Stimulated activated CD8-positive, alpha-beta memory T cell treated with anti-CD3 and anti-CD28 coated beads, Interleukin-12 subunit alpha, Interleukin-12 subunit beta, amount 100 ng/mL, for 1 hour (primary cell): ENCODE measurements around the gene WDR86.

Experiments
- DNase-seq: peaks from one replicate; pipeline ENCODE4 v3.0.0-alpha.2; 2020; ENCODE audit warnings: low read depth

The WDR86 gene

DNA sequence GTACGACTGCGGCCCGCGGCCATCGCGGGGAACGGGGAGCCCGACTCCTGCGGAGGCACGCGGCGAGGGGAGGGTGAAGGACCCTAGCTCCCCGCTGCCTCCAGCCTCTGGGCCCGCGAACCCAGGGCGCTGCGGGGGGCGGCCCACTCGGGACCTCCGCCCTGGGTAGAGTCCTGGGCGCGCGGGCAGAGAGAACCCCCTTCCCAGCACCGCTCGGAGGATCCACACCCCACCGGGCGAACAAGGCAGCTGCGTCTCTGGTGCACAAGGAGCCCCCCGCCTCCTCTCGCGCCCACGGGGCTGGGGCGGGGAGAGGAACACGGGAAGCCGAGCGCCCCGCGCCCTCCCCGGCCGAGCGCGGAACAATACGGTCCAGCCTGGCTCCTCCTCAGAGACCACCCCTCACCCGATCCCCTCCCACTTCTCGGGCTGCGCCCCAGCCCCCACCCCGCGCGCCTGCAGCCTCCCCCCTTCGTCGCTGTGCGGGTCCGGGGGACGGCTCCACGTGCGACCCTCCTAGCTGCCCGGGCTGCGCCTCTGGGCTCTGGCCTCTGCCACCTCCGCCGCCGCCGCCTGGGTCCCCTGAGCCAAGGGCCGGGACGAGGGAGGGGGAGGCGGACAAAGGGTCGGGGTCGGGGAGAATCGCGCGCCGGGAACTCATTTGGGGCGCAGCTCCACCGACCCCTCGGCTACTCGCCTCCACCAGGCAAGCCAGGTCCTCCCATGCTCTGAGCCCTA is at the start of gene WDR86:
WDR86 (minus strand) TSS at position 372 of the 738 bp plus-strand sequence. CDS start 449 bp downstream, outside the sequence.
- DNase-seq, result no peak

- no peak for DNase-seq
Observed at GRCh38 chr7:151457534-151457933, 47.7 kb upstream of the WDR86 start.

- no peak for DNase-seq
Observed at GRCh38 chr7:151456782-151457181, 46.9 kb upstream of the WDR86 start.

DNA sequence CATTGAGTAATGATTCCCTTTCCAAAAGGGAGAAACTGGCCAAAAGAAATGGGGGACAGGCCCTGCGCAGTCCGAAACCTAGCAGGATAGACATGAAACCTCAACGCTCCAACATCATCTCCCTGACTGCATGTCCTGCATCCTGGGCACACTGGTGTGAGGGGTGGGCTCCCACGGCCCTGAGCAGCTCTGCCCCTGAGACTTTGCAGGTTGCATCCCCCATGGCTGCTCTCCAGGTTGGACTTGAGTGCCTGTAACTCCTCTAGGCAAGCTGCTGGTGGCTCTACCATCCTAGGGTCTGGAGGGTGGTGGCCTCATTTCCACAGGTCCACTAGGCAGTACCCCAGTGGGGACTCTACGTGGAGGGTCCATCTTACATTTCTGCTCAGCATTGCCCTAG is 46.4 kb upstream of the WDR86 start:
- no peak for DNase-seq

- no peak for DNase-seq
Observed at GRCh38 chr7:151455690-151456089, 45.9 kb upstream of the WDR86 start.

- DNase-seq, result no peak
Observed at GRCh38 chr7:151454932-151455530, 45.2 kb upstream of the WDR86 start.

DNA sequence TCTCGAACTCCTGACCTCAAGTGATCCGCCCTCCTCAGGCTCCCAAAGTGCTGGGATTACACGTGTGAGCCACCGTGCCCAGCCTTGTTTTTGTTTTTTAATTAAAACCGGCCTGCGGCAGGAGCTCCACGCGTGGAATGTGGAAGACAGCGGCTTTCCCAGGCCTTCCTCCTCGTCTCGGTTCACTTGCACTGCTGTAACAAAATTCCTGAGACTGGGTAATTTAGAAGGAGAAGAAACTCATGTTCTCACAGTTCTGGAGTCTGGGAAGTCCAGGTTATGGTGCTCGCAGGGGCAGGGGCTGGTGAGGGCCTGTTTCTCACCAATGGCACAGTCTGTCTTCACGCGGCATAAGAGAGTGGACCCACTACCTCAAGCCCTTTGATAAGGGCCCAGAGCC is 44.5 kb upstream of the WDR86 start:
- no peak for DNase-seq

GRCh38 chr7:151453326-151453791 is 43.5 kb upstream of the WDR86 start:
- no peak for DNase-seq

DNA sequence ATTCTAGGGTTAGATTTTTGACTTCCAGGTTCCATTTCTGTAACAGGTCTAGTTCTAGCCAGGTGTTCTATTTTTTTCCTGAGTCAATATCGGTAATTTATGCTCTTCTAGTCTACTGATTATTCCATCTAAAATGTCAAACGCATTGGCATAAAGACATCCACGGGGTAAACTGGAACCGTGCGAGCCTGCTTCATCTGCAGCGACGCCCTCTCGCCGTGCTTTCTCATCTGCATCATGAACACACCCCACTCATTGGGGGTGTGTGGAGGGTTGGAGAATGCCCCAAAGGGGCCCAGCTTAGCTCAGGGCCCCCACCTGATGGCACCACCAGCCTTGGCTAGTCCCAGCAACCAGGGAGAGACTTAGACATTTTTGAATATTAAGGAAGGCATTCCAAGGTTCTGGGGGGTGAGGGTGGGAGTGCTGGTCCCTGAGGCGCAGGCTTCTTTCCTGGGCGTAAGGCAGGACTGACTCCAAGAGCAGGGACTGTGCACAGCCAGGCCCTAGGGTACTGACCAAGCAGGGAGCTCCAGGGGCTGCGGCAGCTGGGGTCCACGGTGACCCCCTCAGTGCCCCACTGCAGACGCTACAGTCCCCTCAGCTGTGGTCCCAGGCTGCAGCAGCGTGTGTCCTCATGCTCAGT is 43.0 kb upstream of the WDR86 start:
- DNase-seq, result no peak

- DNase-seq, result no peak
Observed at GRCh38 chr7:151451626-151452571, 42.1 kb upstream of the WDR86 start.

DNA sequence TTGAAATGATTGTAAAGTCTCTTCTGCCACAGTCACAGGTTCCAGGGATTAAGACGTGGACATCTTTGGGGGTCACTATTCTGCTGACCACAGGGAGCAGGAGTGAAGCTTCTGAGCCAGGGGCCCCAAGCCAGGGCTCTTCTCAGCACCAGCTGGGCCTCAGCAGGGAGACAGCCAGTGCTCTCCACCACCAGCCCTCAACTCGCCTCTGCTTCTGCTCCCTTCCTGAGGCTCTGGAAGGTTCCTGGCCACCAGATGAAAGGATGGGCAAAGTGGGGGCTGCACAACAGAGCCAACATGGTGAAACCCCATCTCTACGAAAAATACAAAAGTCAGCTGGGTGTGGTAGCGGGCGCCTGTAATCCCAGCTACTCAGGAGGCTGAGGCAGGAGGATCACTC is 41.3 kb upstream of the WDR86 start:
- no peak for DNase-seq

DNA sequence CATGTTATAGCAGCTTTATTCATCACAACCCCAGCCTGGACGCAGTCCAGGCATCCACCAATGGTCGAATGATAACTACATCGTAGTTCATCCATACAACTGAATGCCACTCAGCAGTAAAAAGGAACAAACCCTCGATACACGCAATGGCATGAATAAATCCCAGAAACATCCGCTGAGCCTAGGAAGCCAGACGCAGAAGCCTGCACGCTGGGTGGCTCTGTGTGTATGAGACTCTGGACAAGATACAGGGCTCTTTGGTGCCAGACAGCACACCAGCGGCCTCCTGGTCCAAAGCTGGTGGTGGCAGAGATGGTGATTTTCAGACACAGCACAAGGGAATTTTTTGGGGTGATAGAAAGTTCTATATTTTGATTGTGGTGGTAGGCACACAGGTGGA is 40.2 kb upstream of the WDR86 start:
- no peak for DNase-seq

DNA sequence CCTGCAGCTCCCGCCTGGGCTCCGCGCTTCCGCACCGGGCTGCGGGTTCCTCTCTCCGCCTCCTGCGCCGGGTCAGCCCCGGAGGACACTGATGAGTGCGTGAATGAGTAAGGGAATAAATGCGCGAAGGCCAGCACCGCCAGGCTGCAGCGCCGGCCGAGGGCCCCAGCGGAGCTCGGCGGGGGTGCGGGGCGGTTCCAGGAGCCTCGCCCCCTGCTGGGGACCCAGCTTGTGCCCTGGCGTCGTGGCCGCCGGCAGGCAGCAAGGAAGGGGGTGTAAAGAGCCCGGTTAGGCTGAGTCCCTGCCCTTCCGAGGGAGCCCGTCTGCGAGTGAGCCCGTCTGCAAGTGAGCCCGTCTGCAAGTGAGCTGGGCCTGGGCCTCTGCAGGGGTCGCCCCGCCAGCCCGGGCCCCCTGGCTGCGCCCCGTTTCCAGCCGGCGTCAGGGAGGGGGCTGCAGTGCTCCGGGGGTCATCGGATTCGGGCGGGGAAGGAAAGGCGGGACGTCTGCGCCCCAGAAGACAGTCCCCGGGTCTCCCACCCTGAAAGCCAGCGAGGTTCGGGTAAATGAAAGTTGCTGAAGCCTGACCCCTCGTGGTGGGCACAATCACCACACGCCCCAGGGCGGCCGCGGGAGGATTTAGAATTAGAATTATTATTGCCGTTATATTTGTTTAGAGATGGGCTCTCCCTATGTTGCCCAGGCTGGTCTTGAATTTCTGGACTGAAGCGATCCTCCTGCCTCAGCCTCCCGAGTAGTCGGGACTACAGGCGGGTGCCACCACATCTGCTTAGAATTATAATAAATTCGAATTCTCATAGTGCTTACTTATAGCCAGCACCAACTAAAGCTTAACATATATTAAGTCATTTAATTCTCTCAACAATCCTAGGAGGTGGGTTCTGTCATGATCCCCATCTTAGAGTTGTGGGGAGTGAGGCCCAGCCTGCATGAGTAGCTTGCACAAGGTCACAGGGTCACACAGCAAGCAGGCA is 38.7 kb upstream of the WDR86 start:
- peak; percentile 67 for DNase-seq

DNA sequence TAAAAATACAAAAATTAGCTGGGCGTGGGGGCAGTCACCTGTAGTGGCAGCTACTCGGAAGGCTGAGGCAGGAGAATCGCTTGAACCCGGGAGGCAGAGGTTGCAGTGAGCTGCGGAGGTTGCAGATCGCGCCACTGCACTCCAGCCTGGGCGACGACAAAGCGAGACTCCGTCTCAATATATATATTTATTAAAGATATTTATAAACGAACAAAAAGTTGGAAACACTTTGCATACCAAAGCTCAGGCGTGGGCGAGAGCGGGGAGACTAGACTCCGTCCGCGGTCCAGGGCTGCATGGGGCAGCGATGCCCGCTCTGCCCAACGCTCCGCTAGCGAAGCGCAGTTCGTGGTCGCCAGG is 38.0 kb upstream of the WDR86 start:
- DNase-seq, result no peak

- DNase-seq, result no peak
Observed at GRCh38 chr7:151447312-151447711, 37.5 kb upstream of the WDR86 start.

DNA sequence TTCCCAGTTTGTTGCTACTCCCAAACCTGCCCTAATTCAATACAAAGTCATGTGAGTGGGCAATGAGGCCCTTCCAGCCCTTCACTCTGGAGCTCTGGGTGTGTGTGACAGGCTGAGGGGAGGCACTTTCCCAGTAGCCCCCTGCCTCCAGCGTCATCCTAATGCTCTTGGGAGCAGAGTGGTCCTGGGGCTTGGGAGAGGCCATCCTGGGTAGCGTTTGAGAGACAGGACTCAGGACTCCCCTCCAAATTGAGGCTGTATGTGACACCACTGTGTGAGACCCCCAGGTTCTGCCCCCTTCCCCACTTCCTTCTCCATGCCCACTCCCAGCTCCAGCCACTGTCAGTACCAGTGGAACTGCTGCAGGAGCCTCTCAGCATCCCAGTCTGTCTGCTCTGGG is 36.6 kb upstream of the WDR86 start:
- no peak for DNase-seq

- no peak for DNase-seq
Observed at GRCh38 chr7:151444632-151445031, 34.8 kb upstream of the WDR86 start.

GRCh38 chr7:151442776-151443496 is 33.1 kb upstream of the WDR86 start:
- DNase-seq, result no peak

DNA sequence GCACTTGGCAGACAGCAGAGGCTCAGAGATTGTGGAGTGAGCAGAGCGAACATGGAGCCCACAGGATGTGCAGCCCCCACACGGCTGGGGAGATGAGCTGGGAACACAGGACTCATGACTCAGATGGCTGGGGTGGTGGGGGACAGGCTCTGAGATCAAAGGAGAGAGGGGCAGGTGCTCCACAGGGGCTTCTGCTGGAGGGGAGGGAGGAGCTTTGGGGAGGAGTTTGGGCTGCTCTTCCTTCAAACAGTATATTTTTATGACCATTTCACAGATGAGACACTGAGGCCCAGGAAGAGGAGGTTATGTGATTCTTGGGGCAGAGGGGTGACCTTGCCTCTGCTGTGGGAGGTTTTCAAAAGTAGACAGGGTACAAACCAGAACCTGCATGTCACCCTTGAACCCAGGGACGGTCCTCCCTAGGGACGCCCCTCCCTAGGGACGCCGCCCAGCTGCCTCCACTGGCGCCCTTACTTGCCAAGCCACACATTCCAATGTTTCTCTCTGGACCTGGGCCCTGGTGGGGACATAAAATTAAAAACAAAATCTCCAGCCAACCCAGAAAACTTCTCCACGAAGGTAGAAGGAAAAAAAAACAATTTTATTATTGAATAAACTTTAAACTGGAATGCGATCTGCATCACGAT is 31.1 kb upstream of the WDR86 start:
- DNase-seq, result no peak
